HS-5 (cell line): Measurements from ENCODE around the gene CDC42EP5.
"Not testable (repeated sequence)": the region's sequence is repeated elsewhere in the genome, so short reads cannot be mapped to it uniquely, and the experiment has no call there.

Experiments
- DNase-seq: peaks from one replicate; pipeline ENCODE4 v3.0.0-alpha.2; 2012; ENCODE audit warnings: low read depth

CDC42EP5 gene, protein sequence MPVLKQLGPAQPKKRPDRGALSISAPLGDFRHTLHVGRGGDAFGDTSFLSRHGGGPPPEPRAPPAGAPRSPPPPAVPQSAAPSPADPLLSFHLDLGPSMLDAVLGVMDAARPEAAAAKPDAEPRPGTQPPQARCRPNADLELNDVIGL

DNA sequence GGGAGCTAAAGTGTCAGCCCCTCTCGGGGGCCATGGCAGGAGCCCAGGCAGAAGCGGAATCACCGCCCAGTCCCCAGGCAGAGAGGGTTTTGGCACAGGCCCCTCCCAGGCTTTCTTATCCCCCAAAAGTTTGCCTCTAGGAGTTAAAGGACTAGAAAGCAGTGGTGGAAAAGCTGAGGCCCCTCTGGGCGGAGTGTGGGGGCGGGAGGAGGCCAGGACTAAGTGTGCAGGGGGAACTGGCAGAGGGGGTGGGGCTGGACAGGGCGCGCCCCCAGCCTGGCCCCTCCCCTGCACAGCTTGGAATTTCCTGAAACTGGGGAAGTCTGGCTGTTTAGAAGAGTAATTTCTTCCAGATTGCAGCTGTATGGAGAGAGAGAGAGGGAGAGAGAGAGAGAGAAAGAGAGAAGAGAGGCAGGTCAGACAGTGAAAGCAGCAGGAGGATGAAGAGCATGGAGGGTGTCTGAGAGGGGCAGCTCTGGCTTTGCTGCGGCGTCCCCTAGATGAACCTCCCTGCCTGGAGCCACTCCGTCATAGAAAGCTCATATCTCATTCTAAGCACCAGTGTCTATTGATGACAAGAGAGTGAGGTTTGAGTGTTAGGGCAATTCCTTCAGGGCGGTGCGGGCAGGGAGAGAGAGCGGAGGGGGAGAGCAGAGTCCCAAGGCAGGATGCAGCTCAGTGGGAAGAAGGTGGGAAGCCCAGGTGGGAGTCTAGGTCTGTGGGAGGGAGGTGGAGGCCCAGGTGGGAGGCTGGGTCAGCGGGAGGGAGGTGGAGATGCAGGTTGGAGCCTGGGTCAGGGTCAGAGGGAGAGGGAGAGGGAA, at the start of gene CDC42EP5:
Gene CDC42EP5 (minus strand): TSS at position 226 of the 821 bp plus-strand sequence. CDS start 7,749 bp downstream, outside the sequence.
- peak; percentile 54 for DNase-seq

DNA sequence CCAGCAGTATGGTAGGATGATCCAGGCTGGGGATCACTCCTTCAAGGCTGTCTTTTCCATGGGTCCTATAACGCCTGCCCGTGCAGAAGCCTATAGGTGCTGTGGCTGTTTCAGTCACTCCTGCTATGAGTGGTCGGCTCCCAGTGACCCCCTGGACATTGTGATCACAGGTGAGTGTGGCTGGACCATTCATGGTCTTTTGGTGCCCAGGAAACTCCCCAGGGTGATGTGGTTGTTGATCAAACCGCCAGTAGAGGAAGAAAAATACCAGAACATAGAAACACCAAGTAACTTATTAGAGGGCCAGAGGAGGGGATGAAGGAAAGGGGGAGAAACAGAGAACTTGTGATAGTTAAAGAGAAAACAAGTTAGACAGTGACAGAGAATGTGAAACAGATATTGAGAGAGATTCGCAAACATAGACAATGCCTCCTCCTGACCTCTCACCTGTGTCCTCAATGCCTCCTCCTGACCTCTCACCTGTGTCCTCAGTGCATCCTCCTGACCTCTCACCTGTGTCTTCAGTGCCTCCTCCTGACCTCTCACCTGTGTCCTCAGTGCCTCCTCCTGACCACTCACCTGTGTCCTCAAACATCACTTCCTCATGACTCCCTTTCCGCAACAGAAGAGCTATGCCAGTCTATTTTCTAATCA, 48.9 kb upstream of the CDC42EP5 start:
- no peak for DNase-seq

DNA sequence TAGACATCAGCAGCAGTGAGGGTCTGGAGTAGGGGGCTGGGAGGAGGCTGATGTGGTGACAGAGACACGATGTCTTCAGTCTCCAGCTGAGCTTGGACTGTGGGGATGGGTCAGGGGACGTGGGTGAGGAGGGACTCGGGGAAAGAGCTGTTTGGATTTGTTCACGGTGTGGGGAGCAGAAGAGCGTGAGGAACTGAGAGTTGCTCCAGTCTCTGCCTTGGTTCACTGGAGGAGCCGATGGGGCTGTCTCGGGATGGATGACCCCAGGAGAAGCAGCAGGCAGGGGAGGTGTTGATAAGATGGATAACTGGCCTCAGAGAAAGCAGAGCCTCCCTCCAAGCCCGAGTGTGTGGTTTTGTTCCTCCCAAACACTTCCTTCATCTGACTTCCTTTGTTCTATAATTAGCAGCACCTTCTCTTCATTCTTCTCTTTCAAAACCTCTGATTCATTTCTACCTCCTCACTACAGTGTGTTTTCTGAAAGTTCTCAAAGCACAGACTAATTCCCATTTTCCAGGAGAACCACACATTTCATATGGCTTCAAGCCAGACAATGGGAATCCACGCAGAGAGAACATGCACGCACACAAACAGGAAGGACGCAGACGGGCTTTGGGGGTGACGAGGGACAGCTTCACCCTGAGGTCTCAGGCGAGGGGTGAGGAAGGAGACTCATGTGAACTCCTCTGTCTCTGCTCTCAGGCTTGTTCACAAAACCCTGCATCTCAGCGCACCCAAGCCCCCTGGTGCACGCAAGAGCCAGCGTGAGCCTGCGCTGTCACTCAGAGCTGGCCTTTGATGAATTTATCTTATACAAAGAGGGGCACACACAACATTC, 48.1 kb upstream of the CDC42EP5 start:
- no peak for DNase-seq

DNA sequence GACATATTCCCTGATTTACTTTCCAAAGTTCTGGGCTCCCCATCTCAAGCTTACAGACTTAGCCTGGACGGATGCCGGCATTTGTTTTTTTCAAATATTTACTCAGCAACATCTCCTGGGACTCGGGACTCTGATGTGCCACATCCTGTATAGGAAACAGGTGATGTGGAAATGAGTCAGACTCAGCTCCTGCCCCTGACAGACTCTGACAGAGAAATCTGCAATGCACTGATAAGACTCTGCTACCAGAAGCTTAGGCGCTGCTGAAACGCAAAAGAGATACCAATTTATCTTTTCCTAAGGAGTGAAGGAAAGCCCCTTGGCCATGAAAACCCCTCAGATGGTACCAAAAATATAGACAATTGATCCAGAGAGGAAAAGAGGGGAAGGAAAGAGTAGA, 45.7 kb upstream of the CDC42EP5 start:
- no peak for DNase-seq

DNA sequence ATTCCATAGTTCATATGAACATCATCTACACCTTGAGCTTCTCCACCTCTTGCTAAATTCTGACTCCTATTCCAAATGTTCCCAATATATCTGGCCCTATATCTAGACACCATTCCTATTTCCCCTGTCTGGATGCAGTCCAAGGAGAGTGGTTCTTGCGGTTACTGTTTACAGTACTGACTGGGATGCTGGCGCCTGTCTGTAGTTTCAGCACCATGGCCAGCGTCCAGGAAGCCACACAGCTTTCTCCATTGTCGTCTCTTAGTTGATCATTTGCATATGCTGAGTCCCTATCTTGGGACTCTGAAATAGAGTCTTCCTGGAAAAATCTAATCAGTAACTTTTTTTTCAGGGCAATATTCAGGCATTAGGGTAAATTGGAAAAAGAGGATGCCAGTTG, 44.4 kb upstream of the CDC42EP5 start:
- no peak for DNase-seq

DNA sequence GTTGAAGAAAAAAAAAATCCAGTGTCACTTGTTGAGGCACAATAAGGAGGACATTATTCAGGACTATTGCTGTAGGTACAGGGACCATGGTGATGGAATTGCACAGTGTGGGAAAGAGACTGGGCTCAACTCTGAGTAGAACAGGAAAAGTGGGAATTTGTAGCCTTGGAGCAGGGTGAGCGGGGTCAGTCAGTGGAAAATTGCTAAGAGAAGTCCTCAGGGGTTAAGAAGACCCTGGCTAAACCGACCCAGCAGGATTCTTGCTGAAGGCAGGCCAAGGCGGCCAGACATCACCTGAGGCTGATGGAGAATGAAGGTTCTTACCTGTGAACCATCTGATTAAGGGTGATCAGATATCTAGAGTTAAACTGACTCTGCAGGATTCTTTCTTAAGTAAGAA, 42.1 kb upstream of the CDC42EP5 start:
- no peak for DNase-seq

DNA sequence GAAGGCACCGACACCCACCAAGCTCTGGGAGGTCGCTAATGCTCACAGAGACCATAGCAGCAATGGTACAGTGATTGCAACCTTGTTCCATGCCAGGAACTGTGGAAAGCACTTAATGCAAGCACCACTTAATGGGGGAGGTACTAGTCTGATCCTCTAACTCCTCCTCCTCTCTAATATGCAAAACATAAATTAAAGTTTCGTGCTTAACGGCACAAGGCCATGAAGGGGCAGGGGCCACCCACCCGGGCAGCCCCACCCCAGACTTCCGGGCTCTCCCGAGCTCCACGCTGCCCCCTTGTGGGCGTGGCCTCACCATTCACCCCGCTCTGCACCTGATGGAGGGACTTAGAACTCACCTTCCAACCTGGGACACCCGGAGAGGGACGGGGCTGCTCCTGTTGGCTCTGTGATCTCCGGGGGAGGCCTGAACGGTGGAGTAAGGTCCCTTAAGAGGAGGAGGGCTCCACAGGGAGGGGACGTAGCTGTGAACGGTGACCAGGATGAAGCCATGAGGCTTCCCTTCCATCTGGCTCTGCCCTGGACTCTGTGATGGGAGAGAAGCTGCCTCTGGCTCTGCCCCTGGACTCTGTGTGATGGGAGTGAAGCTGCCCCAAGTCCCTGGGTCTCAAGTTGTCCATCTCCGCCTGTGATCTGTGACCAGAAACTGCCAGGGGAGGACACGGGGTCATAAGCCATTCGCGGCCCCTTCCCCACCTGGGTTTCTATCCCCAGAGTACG, 36.3 kb upstream of the CDC42EP5 start:
- DNase-seq, result not testable (repeated sequence)

DNA sequence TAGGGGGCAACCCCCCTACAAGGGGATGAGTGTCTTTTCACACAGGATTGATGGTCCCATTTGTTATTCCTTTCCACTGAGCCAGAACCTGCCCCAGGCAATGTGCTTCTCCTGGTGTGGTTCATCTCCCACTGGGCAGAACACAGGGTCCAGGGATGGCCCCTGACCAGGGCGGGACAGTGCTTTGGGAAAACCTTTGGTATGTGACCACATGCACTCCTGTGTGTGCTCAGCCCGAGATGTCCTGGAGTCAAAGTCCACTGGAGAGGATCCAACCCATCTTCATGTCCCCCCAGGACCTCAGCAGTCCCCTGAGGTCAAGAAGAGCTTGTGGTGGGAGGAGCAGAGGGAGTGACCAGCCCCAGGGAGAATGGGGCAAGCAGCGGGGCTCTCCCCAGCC, 35.4 kb upstream of the CDC42EP5 start:
- not testable (repeated sequence) for DNase-seq

DNA sequence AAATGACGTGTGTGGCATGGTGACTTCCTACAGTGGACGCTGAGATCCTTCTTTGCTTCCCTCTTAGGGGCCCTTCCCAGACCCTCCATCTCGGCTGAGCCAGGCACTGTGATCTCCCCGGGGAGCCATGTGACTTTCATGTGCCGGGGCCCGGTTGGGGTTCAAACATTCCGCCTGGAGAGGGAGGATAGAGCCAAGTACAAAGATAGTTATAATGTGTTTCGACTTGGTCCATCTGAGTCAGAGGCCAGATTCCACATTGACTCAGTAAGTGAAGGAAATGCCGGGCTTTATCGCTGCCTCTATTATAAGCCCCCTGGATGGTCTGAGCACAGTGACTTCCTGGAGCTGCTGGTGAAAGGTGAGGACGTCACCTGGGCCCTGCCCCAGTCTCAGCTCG, 34.7 kb upstream of the CDC42EP5 start:
- no peak for DNase-seq

DNA sequence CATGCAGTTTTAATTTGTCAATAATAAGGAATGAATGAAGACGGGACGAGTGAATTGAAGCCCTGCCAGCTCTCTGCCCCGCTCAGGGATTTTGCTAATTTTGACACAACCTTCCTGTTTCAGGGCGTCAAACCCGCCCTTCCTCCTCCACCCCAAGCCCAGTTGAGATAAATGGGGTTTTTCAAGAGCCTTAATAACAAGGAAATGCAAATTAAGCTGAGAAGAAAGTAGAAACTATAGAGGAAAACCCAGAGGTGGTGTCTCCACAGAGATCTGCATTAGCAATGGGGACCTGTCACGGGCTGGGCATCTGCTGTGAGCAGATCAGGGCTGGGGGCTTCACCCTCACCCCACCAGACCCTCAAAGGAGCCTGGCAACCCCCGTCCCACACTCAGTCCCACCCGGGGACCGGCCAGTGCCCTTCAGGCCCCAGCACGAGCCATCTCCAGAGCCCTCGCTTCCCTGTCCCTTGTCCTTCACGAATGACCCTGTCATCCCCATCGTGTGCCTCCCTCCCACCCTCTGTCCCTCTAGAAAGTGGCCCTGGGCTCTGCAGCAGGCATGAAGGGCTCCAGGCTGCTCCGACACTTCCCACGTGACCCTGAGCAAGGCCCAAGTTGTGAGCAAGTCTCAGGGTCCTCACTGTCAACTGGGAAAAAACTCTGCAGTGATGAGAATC, 34.1 kb upstream of the CDC42EP5 start:
- not testable (repeated sequence) for DNase-seq

DNA sequence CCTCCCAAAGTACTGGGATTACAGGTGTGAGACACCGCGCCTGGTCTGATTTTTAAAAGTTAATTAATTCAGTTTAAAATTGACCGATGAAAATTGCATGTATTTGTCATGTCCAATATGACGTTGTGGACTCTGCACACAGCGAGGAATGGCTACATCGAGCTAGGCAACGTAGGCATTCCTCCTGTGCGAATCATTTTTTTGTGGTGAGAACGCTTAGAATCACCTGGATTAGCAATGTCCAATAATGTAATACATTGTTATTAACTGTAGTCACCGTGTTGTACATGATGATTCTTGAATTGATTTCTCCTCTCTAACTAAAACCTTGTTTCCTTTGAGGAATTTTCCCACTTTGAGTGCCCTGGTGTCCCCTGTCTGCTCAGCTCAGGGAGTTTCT, 33.0 kb upstream of the CDC42EP5 start:
- no peak for DNase-seq

DNA sequence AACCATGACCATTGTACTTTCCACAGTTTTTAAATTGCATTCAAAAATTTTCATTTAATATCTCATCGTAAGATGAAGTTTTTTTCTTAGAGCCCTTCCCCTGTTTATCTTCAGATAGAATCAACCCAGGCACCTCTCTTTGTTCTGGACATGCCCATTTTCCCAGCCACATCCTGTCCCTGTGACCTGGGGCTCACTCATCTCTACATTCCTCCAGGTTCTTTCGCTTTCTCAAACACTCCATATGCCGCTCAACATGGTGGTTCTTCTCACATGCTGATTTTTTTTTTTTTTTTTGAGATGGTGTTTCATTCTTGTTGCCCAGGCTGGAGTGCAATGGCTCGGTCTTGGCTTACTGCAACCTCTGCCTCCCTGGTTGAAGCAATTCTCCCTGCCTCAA, 32.4 kb upstream of the CDC42EP5 start:
- not testable (repeated sequence) for DNase-seq

DNA sequence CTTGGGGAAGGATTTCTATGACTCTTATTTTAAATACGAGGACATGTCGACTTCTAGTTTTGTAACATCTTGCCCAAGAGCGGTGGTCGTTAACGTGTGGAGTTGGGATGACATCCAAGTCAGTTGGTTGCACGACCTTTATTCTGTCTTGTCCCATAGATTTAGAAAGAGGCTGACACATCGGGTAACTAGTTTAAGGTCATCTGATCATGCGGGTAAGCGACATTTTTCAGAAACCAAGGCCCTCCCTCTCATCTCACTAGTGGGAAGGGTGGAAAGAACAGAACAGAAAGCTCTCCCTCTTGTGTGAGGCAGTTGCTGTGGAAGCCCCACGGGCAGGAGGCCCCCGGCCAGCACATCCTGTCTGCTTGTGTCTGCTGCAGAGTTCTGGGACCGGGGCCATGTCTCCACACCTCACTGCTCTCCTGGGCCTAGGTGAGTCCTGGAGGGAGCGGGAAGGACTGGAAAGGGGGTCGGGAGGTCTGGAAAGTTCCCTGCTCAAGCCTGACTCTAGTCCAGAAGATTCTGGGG, 29.5 kb upstream of the CDC42EP5 start, which contains the start of gene LAIR2:
Gene LAIR2 (plus strand): TSS at position 314 of the 531 bp plus-strand sequence. CDS start 88 bp downstream, at position 402.
- DNase-seq, result no peak

DNA sequence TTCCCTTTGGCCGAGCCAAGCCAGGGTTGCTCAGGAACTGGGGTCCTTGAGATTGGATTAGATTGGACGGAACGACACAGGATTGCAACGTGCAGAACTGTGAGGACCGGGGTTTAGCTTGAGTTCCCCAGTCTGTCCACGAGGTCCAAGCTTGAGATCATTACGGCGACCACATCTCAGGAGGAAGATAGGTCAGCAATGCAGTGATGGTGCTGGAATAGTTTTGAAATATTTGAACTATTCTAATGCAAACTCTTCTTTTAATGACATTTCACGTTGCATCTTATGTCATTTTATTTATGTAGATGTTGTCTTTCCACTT, 25.3 kb upstream of the CDC42EP5 start:
- not testable (repeated sequence) for DNase-seq

DNA sequence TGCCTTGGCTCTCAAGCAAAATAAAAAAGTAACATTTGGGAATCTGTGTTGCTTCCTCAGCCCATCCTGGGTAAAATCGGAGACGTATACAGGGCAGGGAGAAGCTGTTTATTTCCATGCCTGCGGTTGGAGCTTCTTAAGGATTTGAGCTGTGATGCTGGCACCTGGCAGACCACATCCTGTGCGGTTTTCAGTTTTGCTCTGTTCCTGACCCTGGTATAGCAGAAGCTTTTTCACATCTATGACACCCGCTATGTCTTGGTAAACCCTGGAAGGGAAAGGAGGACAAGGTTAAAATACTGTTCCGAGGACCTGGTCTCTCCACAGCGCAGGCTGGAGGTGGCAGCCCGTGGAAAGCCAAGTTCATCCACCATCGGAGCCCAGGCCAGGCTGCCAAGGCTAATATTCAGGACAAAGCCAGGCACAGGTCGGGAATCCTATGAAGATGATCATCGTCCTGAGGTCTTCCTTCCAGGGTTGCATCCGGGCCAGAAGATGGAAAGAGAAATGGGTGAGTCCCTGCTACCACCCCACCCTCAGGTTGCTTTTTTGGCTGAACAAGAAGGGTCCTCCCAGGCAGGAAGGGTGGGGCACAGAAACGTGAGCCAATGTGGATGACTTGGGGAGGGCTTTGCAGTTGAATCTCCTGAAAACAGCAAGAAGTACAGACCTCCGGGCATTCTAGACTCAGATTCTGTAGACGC, 24.8 kb upstream of the CDC42EP5 start:
- DNase-seq, result not testable (repeated sequence)

DNA sequence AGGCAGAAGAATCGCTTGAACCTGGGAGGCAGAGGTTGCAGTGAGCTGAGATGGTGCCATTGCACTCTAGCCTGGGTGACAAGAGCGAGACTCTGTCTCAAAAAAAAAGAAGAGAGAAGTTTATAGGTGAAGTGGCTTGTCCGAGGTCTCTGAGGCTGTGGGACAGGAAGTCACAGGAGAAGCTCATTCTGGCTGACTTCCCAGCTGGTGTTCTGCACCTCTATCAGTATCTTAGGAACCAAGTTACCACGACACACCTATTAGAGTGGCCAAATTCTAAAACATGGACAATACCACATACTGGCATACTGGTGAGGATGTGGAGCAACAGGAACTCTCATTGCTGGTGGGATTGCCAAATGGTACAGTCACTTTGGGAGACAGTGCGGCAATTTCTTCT, 22.2 kb upstream of the CDC42EP5 start:
- DNase-seq, result not testable (repeated sequence)

DNA sequence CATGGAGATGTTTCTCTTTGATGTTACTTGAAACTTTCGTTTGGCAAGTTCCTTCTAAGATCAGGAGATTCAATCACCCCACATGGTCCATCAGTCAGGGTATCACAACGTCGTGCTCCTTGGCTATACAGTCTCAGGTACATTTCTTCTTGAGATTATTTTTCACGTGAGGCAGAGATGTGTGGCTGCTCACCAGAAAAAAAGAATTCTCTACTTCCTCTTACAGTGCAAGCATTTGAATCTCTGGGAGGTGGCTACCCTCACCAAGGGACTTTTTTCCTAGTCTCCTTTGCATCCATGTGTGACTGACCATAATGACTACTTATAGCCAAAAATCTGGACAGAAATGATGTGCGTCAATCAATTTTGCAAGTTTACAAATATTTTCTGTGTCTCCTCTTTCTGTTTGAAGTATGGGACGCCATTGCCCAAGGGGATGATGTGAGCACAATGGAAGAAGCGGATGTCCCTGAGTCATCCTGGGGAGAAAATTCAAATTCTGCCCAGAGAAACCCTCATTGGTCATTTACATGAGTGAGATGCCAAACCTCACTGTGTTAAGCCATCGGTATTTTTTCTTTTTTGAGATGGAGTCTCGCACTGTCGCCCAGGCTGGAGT, 21.0 kb upstream of the CDC42EP5 start:
- no peak for DNase-seq

DNA sequence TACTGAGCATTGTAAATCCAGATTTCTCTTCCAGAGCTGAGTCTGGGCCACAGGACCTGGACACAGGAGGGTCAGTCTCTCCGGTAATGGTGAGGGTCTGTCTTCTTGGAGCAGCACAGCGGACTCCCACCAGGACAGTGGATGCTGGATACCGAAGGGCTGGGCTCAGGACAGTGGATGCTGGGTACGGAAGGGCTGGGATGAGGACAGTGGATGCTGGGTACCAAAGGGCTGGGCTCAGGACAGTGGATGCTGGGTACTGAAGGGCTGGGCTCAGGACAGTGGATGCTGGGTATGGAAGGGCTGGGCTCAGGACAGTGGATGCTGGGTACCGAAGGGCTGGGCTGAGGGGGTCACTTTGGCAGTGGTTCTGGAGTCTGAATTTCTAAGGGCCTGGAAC, 20.0 kb upstream of the CDC42EP5 start:
- not testable (repeated sequence) for DNase-seq

DNA sequence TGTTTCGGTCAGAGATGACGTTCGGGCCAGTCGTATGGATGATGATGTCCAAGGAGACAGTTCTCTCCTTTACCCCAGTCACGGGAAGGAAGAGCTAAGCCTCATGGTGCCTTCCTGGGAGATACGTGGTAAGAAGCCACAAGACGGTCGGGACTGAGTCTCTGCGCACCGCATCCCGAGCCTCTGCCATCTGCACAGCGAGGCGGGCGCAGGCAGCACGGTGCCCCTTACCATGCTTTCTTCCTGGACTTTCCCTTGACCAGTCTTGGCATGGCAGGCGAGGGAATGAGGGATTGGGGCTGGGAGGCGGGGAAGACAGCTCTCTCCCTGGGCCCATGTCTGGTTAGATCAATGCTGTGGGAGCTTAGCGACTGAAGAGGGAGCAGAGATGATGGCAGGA, 19.5 kb upstream of the CDC42EP5 start:
- DNase-seq, result no peak

DNA sequence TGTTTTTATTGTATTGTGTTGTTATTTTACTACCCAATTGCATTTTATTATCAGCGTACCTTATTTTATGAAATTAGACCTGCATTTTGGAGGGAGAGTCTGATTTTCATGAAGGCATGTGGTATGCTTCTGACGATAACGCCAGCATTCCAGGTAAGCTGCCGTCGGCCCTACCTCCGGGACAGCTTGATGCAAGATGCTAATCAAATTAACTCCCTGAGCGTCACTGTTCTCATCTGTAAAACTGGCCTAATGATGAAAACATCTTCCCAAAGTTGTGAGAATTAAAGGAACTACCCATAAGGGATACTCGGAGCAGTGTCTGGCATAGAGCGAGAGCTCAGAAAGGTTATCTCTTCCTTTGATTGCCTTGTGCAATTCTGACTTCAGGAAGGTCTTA, 16.7 kb upstream of the CDC42EP5 start:
- DNase-seq, result no peak
